GM11168 (cell line): Measurements from ENCODE around the gene ABCA1.
"Not testable (repeated sequence)": the region's sequence is repeated elsewhere in the genome, so short reads cannot be mapped to it uniquely, and the experiment has no call there.

ENCODE experiments used
- in situ Hi-C: fragments of 300-500 bp; cut with MboI; formaldehyde crosslinking; loops from one replicate; pipeline ENCODE4 v1.12.0; 2022; ENCODE audit warnings: low sequenced_read_pairs; ENCODE audit not compliant: unreplicated experiment

ABCA1 gene

GRCh38 chr9:104906441-104907277 is 21.3 kb downstream of the ABCA1 start:
- in situ Hi-C loops: no loop called here

- in situ Hi-C loops: no loop called here
These were observed 22.0 kb downstream of the ABCA1 start for GRCh38 chr9:104905931-104906330.

- in situ Hi-C loops: no loop called here
These were observed 22.6 kb downstream of the ABCA1 start for GRCh38 chr9:104905153-104905901.

- in situ Hi-C loops: no loop called here
These were observed 24.3 kb downstream of the ABCA1 start for GRCh38 chr9:104903609-104904008.

- in situ Hi-C loops: no loop called here
These were observed 27.1 kb downstream of the ABCA1 start for GRCh38 chr9:104900871-104901270.

GRCh38 chr9:104900324-104900723 is 27.6 kb downstream of the ABCA1 start:
- in situ Hi-C loops: no loop called here

GRCh38 chr9:104899759-104900247 is 28.2 kb downstream of the ABCA1 start:
- in situ Hi-C loops: no loop called here

- in situ Hi-C loops: not testable (repeated sequence)
These were observed 29.6 kb downstream of the ABCA1 start for GRCh38 chr9:104898376-104898775.

GRCh38 chr9:104896131-104896530 is 31.8 kb downstream of the ABCA1 start:
- in situ Hi-C loops: no loop called here

GRCh38 chr9:104895572-104895971 is 32.4 kb downstream of the ABCA1 start:
- in situ Hi-C loops: no loop called here

GRCh38 chr9:104892701-104893100 is 35.3 kb downstream of the ABCA1 start:
- in situ Hi-C loops: no loop called here

- in situ Hi-C loops: no loop called here
These were observed 37.6 kb downstream of the ABCA1 start for GRCh38 chr9:104890433-104890770.

- in situ Hi-C loops: no loop called here
These were observed 41.9 kb downstream of the ABCA1 start for GRCh38 chr9:104885818-104886709.

GRCh38 chr9:104883169-104883568 is 44.8 kb downstream of the ABCA1 start:
- in situ Hi-C loops: no loop called here

- in situ Hi-C loops: no loop called here
These were observed 45.4 kb downstream of the ABCA1 start for GRCh38 chr9:104882566-104882965.

GRCh38 chr9:104882086-104882485 is 45.9 kb downstream of the ABCA1 start:
- in situ Hi-C loops: no loop called here

- in situ Hi-C loops: no loop called here
These were observed 48.2 kb downstream of the ABCA1 start for GRCh38 chr9:104879555-104880309.

- in situ Hi-C loops: no loop called here
These were observed 51.4 kb downstream of the ABCA1 start for GRCh38 chr9:104876587-104876986.

GRCh38 chr9:104875897-104876296 is 52.1 kb downstream of the ABCA1 start:
- in situ Hi-C loops: no loop called here

- in situ Hi-C loops: no loop called here
These were observed 52.6 kb downstream of the ABCA1 start for GRCh38 chr9:104875320-104875719.
